Uterus (tissue), 2 donors: ENCODE measurements around the gene VEPH1.

Experiments used
- CTCF ChIP-seq, 4 experiments: fragments of 200-600 bp in 2 of 4; fragments of 450-650 bp in 2 of 4; sonication (generic) in 2 of 4; IDR thresholded peaks; one replicate each; pipeline ENCODE4 v1.5.1; 2016 to 2019; ENCODE audit warnings: antibody characterized with exemption in 4 of 4, mild to moderate bottlenecking in 2 of 4, moderate library complexity in 1 of 4
- POLR2A ChIP-seq, 2 donors: fragments of 450-650 bp; IDR thresholded peaks; one replicate each; pipeline ENCODE4 v1.6.1; 2016; ENCODE audit warnings: antibody characterized with exemption in 2 of 2, mild to moderate bottlenecking in 1 of 2, moderate library complexity in 1 of 2

- TF ChIP-seq POLR2A (IDR thresholded peaks at IDR 0.05) (no peak), CTCF (IDR thresholded peaks at IDR 0.05) (no peak)
These were observed 121.6 kb downstream of the VEPH1 start for GRCh38 chr3:157381606-157382005.
